Fibroblast of lung (primary cell): ENCODE data around the gene RUSC2.

Experiments
- CTCF ChIP-seq, 2 donors: IDR thresholded peaks in 1 of 2; conservative IDR thresholded peaks in 1 of 2; 1 replicate in 1 of 2; 2 replicates in 1 of 2; pipeline ENCODE4 v1.5.1; 2011 to 2012; ENCODE audit warnings: low read length in 2 of 2, control low read depth in 1 of 2, inconsistent platforms in 1 of 2, low read depth in 1 of 2, mild to moderate bottlenecking in 1 of 2
- EZH2 ChIP-seq: IDR thresholded peaks from 2 replicates; pipeline ENCODE4 v1.5.1; 2012; ENCODE audit warnings: low read length, control low read depth, mild to moderate bottlenecking; ENCODE audit errors: missing control alignments

GRCh38 chr9:35489313-35490154 is at the start of gene RUSC2:
- TF ChIP-seq CTCF (conservative IDR thresholded peaks at IDR 0.05 in 1 of 2, IDR thresholded peaks at IDR 0.05 in 1 of 2; ENCODE audit: low read depth in 1 of 2, low read length in 2 of 2) (peak; percentile 47 to 50), EZH2 (no peak)
